Fibroblast of lung (primary cell): ENCODE measurements around the gene PSMG2.

Source experiments
- EZH2 ChIP-seq: IDR thresholded peaks from 2 replicates; pipeline ENCODE4 v1.5.1; 2012; ENCODE audit warnings: low read length, control low read depth, mild to moderate bottlenecking; ENCODE audit errors: missing control alignments
- TF ChIP-seq, protein P1 (sequence below), 2 donors: IDR thresholded peaks in 1 of 2; conservative IDR thresholded peaks in 1 of 2; 1 replicate in 1 of 2; 2 replicates in 1 of 2; pipeline ENCODE4 v1.5.1; 2011 to 2012; ENCODE audit warnings: low read length in 2 of 2, control low read depth in 1 of 2, inconsistent platforms in 1 of 2, low read depth in 1 of 2, mild to moderate bottlenecking in 1 of 2

DNA sequence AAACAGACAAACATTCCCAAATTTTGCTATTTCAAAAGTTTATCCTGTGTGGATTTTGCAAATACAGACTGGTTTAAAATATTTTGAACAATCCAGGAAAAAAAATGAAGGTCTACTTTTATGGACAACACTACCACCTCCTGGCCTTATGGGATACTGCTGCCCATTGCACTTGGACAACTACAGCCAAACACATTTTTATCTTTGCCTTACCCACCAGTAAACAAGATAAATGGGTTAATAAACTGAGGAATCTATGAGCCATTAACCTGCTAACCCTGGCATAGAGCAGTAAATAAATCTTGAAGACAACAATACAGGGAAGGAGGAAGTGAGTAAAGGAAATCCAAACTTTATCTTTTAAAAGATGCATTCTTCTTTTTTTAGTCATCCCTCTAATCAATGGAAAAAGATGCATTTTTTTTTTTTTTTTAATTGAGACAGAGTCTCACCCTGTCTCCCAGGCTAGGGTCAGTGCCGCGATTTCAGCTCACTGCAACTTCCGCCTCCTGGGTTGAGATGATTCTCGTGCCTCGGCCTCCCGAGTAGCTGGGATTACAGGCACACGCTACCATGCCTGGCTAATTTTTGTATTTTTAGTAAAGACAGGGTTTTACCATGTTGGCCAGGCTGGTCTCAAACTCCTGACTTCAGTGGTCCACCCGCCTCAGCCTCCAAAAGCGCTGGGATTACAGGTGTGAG is 42.8 kb upstream of the PSMG2 start:
- TF ChIP-seq, protein P1, sequence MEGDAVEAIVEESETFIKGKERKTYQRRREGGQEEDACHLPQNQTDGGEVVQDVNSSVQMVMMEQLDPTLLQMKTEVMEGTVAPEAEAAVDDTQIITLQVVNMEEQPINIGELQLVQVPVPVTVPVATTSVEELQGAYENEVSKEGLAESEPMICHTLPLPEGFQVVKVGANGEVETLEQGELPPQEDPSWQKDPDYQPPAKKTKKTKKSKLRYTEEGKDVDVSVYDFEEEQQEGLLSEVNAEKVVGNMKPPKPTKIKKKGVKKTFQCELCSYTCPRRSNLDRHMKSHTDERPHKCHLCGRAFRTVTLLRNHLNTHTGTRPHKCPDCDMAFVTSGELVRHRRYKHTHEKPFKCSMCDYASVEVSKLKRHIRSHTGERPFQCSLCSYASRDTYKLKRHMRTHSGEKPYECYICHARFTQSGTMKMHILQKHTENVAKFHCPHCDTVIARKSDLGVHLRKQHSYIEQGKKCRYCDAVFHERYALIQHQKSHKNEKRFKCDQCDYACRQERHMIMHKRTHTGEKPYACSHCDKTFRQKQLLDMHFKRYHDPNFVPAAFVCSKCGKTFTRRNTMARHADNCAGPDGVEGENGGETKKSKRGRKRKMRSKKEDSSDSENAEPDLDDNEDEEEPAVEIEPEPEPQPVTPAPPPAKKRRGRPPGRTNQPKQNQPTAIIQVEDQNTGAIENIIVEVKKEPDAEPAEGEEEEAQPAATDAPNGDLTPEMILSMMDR (conservative IDR thresholded peaks at IDR 0.05 in 1 of 2, IDR thresholded peaks at IDR 0.05 in 1 of 2; ENCODE audit: low read depth in 1 of 2, low read length in 2 of 2) = peak; percentile 90 to 95
- no peak for TF ChIP-seq EZH2
